Left ventricle myocardium inferior (tissue), 1 donor: ENCODE data around the gene CLIP3. TPM values are rescaled to one million over a fixed set of nuclear protein-coding genes. Genes with fewer than 3 reads are reported as not detected.

Experiments used
- DNase-seq: peaks from one replicate; pipeline ENCODE4 v3.0.0-alpha.2; 2020
- H3K27ac ChIP-seq: fragments of 200-600 bp; replicated peaks from 2 replicates; pipeline ENCODE4 v1.8.0; 2021
- H3K27me3 ChIP-seq: fragments of 200-600 bp; 2 replicates; pipeline ENCODE4 v1.8.0; 2021; ENCODE audit warnings: low read depth
- H3K36me3 ChIP-seq: fragments of 200-600 bp; 2 replicates; pipeline ENCODE4 v1.8.0; 2021
- H3K4me1 ChIP-seq: fragments of 200-600 bp; 2 replicates; pipeline ENCODE4 v1.8.0; 2021
- H3K4me3 ChIP-seq: fragments of 200-600 bp; 2 replicates; pipeline ENCODE4 v1.8.0; 2021; ENCODE audit warnings: mild to moderate bottlenecking, moderate library complexity
- H3K9me3 ChIP-seq: fragments of 200-600 bp; replicated peaks from 2 replicates; pipeline ENCODE4 v1.8.0; 2021
- intact Hi-C: fragments of 100-400 bp; cut with micrococcal nuclease; formaldehyde crosslinking; loops from one replicate; pipeline ENCODE4 v1.11.0; 2022
- total RNA-seq: library from RNA; stranded (reverse); fragmentation: NEBNext Ultra II Directional; extraction: Animal tissue kit (Norgen Biotek cat#: 25700); gene quantifications from one replicate; pipeline ENCODE4 v1.2.1, GENCODE V29; 2021
- TF ChIP-seq, protein P1 (sequence below): fragments of 200-600 bp; IDR thresholded peaks from 2 replicates; pipeline ENCODE4 v1.8.0; 2021; ENCODE audit warnings: antibody characterized with exemption, mild to moderate bottlenecking, borderline replicate concordance
- donor health status: DM: no; HTN: yes; CAD: no; lungs with severe emphysema.

The CLIP3 gene
- total RNA-seq, 1 donor from 2014 or later, result 5.4 TPM

DNA sequence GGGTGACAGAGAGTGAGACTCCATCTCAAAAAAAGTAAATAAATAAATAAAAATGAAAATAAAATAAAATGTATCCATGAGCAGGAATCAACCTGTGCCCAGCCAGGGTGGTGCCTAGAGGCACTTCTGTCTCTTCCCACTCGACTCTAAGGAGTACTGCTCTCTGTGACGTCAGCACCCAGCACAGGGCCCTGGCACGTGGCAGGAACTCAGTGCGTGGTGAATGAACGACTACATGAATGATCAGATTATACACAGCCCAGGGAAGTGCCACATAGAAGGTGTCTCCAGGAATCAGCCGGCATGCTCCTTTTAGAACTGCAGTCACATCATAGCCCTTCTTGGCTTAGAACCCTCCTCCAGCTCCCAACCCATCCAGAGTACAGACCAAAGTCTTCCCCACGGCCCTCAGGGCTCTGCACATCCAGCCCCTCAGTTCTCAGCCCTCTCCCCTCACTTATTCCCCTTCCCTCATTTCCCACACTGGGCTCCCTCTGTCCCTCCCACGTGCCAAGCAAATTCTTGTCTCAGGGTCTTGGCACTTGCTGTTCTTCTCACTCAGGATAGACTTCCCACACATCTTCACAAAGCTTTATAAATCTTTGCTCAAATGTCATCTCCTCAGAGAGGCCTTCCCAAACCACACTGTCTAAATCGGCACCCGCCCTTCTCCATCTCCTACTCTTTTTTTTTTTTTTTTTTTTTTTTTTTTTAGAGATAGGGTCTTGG, 4.2 kb downstream of the CLIP3 start:
- no peak overlapping the region for H3K4me3 ChIP-seq
- H3K27me3 ChIP-seq, result peaks cover 7% of the 10 kb centered on the region
- intact Hi-C loops, result no loop called here
- TF ChIP-seq, protein P1, sequence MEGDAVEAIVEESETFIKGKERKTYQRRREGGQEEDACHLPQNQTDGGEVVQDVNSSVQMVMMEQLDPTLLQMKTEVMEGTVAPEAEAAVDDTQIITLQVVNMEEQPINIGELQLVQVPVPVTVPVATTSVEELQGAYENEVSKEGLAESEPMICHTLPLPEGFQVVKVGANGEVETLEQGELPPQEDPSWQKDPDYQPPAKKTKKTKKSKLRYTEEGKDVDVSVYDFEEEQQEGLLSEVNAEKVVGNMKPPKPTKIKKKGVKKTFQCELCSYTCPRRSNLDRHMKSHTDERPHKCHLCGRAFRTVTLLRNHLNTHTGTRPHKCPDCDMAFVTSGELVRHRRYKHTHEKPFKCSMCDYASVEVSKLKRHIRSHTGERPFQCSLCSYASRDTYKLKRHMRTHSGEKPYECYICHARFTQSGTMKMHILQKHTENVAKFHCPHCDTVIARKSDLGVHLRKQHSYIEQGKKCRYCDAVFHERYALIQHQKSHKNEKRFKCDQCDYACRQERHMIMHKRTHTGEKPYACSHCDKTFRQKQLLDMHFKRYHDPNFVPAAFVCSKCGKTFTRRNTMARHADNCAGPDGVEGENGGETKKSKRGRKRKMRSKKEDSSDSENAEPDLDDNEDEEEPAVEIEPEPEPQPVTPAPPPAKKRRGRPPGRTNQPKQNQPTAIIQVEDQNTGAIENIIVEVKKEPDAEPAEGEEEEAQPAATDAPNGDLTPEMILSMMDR, result no peak
- H3K36me3 ChIP-seq, result peaks cover 15% of the 10 kb centered on the region
- no peak overlapping the region for H3K27ac ChIP-seq
- no peak for DNase-seq
- H3K4me1 ChIP-seq, result peaks cover 18% of the 10 kb centered on the region
- H3K9me3 ChIP-seq, result no peaks in the 10 kb centered on the region

DNA sequence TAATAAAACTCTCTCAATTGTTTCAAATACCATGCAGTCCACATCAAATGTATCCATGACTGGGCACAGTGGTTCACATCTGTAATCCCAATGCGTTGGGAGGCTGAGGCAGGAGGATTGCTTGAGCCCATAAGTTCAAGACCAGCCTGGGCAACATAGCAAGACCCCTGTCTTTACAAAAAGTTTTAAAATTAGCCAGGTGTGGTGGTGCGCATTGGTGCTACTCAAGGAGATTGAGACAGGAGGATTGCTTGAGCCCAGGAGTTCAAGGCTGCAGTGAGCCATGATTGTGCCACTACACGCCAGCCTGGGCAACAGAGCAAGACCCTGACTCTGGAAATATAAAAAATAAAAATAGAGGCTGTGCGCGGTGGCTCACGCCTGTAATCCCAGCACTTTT, 5.0 kb downstream of the CLIP3 start:
- intact Hi-C loops, result no loop called here
- Histone ChIP-seq H3K27ac (no peak overlapping the region), H3K36me3 (peaks cover 15% of the 10 kb centered on the region), H3K4me3 (no peak overlapping the region), H3K27me3 (peaks cover 7% of the 10 kb centered on the region), H3K4me1 (peaks cover 12% of the 10 kb centered on the region), H3K9me3 (no peaks in the 10 kb centered on the region)
- TF ChIP-seq, protein P1, result no peak
- DNase-seq, result no peak

DNA sequence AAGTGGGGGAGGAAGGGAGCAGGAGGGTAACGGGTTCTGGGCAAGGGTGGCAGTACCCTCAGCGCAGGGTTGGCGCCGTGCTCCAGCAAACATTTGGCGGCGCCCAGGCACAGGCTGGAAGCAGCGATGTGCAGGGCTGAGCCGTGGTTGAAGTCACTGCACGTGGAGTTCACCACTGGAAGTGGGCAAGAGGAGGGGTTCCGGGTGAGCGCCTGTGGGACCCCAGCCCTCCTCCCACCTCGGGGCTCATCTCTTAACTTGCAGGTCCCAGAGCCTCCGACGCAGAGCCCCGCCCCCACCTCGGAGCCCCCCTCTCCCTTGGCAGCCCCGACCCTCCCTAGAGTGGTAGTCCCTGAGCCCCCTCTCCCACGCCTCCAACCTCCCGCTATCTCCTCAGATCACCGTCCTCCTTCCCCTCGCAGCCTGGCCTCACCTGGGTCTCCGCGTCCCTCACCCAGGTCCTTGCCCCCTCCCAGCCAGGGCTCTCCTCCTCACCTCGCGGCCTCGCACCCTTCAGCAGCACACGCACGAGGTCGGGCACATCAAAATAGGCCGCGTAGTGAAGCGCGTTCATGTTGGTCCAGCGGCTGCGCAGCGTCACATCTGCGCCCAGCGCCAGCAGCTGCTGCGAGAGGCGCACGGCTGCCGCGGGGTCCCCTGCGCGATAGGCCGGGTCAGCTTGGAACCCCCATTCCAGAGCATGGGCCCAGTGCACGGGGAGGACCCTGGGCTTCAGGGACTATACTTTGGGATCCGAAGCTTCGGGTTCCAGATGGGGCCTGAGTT, 6.4 kb downstream of the CLIP3 start:
- H3K27ac ChIP-seq, result no peak overlapping the region
- no peaks in the 10 kb centered on the region for H3K27me3 ChIP-seq
- H3K4me3 ChIP-seq, result no peak overlapping the region
- no peaks in the 10 kb centered on the region for H3K9me3 ChIP-seq
- intact Hi-C loops, result no loop called here
- H3K4me1 ChIP-seq, result no peaks in the 10 kb centered on the region
- no peak for DNase-seq
- TF ChIP-seq, protein P1, result no peak
- peaks cover 21% of the 10 kb centered on the region for H3K36me3 ChIP-seq

DNA sequence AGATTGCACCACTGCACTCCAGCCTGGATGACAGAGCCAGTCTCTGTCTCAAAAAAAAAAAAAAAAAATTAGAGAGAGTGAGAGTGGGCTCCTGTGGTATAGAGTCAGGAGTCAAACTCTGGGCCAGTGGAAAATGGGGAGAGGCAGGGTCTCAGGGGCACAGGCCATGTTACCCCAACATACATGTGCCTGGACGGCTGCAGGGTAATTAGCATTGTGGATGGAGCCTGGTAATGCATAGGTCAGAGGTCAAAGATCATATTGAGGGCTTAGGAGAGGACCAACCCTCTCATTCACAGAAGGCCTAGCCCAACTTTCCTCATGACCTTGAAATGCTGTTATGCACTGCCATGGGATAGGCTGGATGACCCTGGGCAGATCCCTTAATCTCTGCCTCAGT, 7.1 kb downstream of the CLIP3 start:
- Histone ChIP-seq H3K4me3 (no peak overlapping the region), H3K36me3 (peaks cover 29% of the 10 kb centered on the region), H3K27me3 (no peaks in the 10 kb centered on the region), H3K27ac (no peak overlapping the region), H3K9me3 (no peaks in the 10 kb centered on the region), H3K4me1 (no peaks in the 10 kb centered on the region)
- DNase-seq, result no peak
- intact Hi-C loops, result no loop called here
- TF ChIP-seq, protein P1, result no peak

DNA sequence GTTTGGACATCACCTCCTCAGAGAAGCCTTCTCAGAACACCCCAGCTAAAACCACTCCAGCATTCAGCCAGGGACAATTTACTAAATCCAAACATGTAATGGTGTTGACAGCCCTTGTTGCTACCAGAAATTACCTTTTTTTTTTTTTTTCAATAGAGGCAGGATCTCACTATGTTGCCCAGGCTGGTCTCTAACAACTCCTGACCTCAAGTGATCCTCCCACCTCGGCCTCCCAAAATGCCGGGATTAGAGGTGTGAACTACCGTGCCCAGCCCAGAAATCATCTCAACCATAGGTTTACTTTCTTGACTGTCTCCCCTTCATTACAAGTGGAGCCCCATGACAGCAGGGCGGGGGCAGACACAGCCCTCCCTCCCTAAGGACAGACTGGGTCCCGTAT, 9.2 kb downstream of the CLIP3 start:
- TF ChIP-seq, protein P1, result no peak
- Histone ChIP-seq H3K36me3 (peaks cover 29% of the 10 kb centered on the region), H3K27me3 (no peaks in the 10 kb centered on the region), H3K9me3 (no peaks in the 10 kb centered on the region), H3K4me3 (no peak overlapping the region), H3K4me1 (no peaks in the 10 kb centered on the region), H3K27ac (no peak overlapping the region)
- DNase-seq, result no peak
- intact Hi-C loops, result no loop called here
